ENCODE data around the gene XPO1. TPM values are rescaled to one million over a fixed set of nuclear protein-coding genes. Genes with fewer than 3 reads are reported as not detected.

XPO1 gene
- total RNA-seq, 4 donors from 2014 or later, result 148 to 444 (median 323) TPM

GRCh38 chr2:61530749-61531148 lies 7.4 kb downstream of the XPO1 start:
- no peaks in the 10 kb centered on the region for H3K4me1 ChIP-seq
- intact Hi-C loops (cut with DNase I; ENCODE audit: low total_unique reads), result no loop called here
- DNase-seq, result no peak
- no peaks in the 10 kb centered on the region for H3K27me3 ChIP-seq
- no peaks in the 10 kb centered on the region for H3K36me3 ChIP-seq
- no peak overlapping the region for H3K27ac ChIP-seq
- no peak overlapping the region for H3K4me3 ChIP-seq
- no peaks in the 10 kb centered on the region for H3K9me3 ChIP-seq
- TF ChIP-seq CTCF (IDR thresholded peaks at IDR 0.05) (no peak), POLR2A (IDR thresholded peaks at IDR 0.05) (no peak)

GRCh38 chr2:61529944-61530735 lies 8.0 kb downstream of the XPO1 start:
- Histone ChIP-seq H3K36me3 (no peaks in the 10 kb centered on the region), H3K27ac (no peak overlapping the region), H3K9me3 (no peaks in the 10 kb centered on the region), H3K27me3 (no peaks in the 10 kb centered on the region), H3K4me1 (no peaks in the 10 kb centered on the region), H3K4me3 (no peak overlapping the region)
- intact Hi-C loops (cut with DNase I; ENCODE audit: low total_unique reads), result no loop called here
- DNase-seq, result no peak
- TF ChIP-seq POLR2A (IDR thresholded peaks at IDR 0.05) (no peak), CTCF (IDR thresholded peaks at IDR 0.05) (no peak)

- H3K36me3 ChIP-seq, result no peaks in the 10 kb centered on the region
- H3K4me3 ChIP-seq, result no peak overlapping the region
- H3K4me1 ChIP-seq, result no peaks in the 10 kb centered on the region
- no peaks in the 10 kb centered on the region for H3K9me3 ChIP-seq
- H3K27me3 ChIP-seq, result no peaks in the 10 kb centered on the region
- intact Hi-C loops (cut with DNase I; ENCODE audit: low total_unique reads), result no loop called here
- peak overlapping the region in 1 of 2 donors; percentile 23 for H3K27ac ChIP-seq
- TF ChIP-seq CTCF (IDR thresholded peaks at IDR 0.05) (no peak), POLR2A (IDR thresholded peaks at IDR 0.05) (no peak)
- DNase-seq, result no peak
Observed at GRCh38 chr2:61520261-61520660, 17.9 kb downstream of the XPO1 start.

GRCh38 chr2:61512768-61513398 lies 25.3 kb downstream of the XPO1 start:
- Histone ChIP-seq H3K9me3 (no peaks in the 10 kb centered on the region), H3K27ac (no peak overlapping the region), H3K36me3 (no peaks in the 10 kb centered on the region), H3K4me1 (no peaks in the 10 kb centered on the region), H3K4me3 (no peak overlapping the region), H3K27me3 (no peaks in the 10 kb centered on the region)
- DNase-seq, result no peak
- intact Hi-C loops (cut with DNase I; ENCODE audit: low total_unique reads), result no loop called here
- TF ChIP-seq POLR2A (IDR thresholded peaks at IDR 0.05) (no peak), CTCF (IDR thresholded peaks at IDR 0.05) (no peak)
